Measurements from ENCODE around the gene YAP1. TPM values are rescaled to one million over a fixed set of nuclear protein-coding genes. Genes with fewer than 3 reads are reported as not detected.

Gene YAP1
- total RNA-seq, 1 donor from 2014 or later = 129 TPM

DNA sequence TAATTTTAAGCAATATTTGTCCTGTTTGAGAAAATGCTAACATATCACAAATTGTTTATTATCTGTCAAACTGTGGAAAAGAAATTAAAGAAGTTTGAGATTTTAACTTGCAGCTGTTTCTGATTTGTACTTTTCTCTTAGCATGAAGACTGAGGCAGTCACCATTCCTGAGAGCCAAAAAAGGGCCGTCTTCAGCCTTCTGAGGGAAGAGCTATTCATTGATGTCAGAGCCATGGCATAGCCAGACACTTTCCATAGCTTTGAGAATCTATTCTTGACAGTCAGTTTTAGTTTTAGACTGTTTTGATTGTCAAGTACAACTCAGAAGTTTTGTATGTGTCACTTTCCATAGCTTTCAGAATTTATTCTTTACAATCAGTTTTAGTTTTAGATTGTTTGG lies 32.1 kb downstream of the YAP1 start:
- no peaks in the 10 kb centered on the region for H3K9me3 ChIP-seq (ENCODE audit: insufficient read depth, low read depth, low read length)
- DNase-seq (ENCODE audit: low read depth) (no peak), FAIRE-seq (peak; percentile 9)
- no peak overlapping the region for H3K4me2 ChIP-seq (ENCODE audit: low read length)
- peaks cover 5% of the 10 kb centered on the region for H3K36me3 ChIP-seq (ENCODE audit: insufficient read depth, low read length)
- Mint-ChIP-seq H3K4me3 (ENCODE audit: unreplicated experiment) (no peak overlapping the region), H3K27ac (ENCODE audit: unreplicated experiment) (peak overlapping the region; percentile 55), H3K36me3 (ENCODE audit: low read depth, unreplicated experiment) (peaks cover 8% of the 10 kb centered on the region), H3K4me1 (ENCODE audit: low read depth, unreplicated experiment) (peaks cover 49% of the 10 kb centered on the region), H3K27me3 (ENCODE audit: low read depth, unreplicated experiment) (no peaks in the 10 kb centered on the region), H3K9me3 (ENCODE audit: unreplicated experiment) (no peaks in the 10 kb centered on the region)
- no peak overlapping the region for H2AFZ ChIP-seq (ENCODE audit: low read depth, low read length)
- peaks cover 92% of the 10 kb centered on the region for H3K79me2 ChIP-seq (ENCODE audit: insufficient read depth, low read length)
- TF ChIP-seq, protein P1, sequence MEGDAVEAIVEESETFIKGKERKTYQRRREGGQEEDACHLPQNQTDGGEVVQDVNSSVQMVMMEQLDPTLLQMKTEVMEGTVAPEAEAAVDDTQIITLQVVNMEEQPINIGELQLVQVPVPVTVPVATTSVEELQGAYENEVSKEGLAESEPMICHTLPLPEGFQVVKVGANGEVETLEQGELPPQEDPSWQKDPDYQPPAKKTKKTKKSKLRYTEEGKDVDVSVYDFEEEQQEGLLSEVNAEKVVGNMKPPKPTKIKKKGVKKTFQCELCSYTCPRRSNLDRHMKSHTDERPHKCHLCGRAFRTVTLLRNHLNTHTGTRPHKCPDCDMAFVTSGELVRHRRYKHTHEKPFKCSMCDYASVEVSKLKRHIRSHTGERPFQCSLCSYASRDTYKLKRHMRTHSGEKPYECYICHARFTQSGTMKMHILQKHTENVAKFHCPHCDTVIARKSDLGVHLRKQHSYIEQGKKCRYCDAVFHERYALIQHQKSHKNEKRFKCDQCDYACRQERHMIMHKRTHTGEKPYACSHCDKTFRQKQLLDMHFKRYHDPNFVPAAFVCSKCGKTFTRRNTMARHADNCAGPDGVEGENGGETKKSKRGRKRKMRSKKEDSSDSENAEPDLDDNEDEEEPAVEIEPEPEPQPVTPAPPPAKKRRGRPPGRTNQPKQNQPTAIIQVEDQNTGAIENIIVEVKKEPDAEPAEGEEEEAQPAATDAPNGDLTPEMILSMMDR (IDR thresholded peaks at IDR 0.05; ENCODE audit: insufficient read depth, low read depth, low read length) = no peak
- TF ChIP-seq EZH2 (IDR thresholded peaks at IDR 0.05; ENCODE audit: insufficient read depth, low read length) = no peak
- peaks cover 53% of the 10 kb centered on the region for H4K20me1 ChIP-seq (ENCODE audit: insufficient read depth, low read length)
- no peak overlapping the region for H3K9ac ChIP-seq (ENCODE audit: low read length)
- H3K4me3 ChIP-seq (ENCODE audit: insufficient read depth, low read depth, low read length) = no peak overlapping the region
- H3K4me1 ChIP-seq (ENCODE audit: insufficient read depth, low read length) = peaks cover 23% of the 10 kb centered on the region
- no peaks in the 10 kb centered on the region for H3K27me3 ChIP-seq (ENCODE audit: insufficient read depth, low read length)
- no peak overlapping the region for H3K27ac ChIP-seq (ENCODE audit: low read depth, low read length)

DNA sequence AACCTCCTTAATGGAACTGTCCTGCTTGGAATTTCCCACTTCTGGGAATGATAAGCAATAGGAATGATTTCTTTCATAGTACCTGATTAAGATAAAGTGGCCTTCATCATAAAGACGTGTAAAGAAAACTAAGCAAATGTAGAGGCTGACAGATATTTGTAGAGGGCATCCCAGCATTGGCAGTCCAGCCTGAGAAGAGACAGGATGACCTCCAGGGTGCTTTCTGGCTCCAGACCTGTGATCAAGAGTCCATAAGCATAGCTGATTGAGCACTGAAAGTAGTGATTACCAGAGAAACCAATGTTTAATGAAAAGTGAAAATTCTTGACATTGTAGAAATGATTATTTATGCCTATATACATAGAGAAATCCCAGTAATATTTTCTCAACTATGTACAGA lies 33.6 kb downstream of the YAP1 start:
- Histone ChIP-seq H3K79me2 (ENCODE audit: insufficient read depth, low read length) (peaks cover 95% of the 10 kb centered on the region), H4K20me1 (ENCODE audit: insufficient read depth, low read length) (peaks cover 65% of the 10 kb centered on the region), H3K36me3 (ENCODE audit: insufficient read depth, low read length) (peaks cover 5% of the 10 kb centered on the region), H3K27ac (ENCODE audit: low read depth, low read length) (no peak overlapping the region), H3K9ac (ENCODE audit: low read length) (no peak overlapping the region), H2AFZ (ENCODE audit: low read depth, low read length) (no peak overlapping the region), H3K9me3 (ENCODE audit: insufficient read depth, low read depth, low read length) (no peaks in the 10 kb centered on the region), H3K4me3 (ENCODE audit: insufficient read depth, low read depth, low read length) (no peak overlapping the region), H3K4me1 (ENCODE audit: insufficient read depth, low read length) (peaks cover 18% of the 10 kb centered on the region), H3K27me3 (ENCODE audit: insufficient read depth, low read length) (no peaks in the 10 kb centered on the region), H3K4me2 (ENCODE audit: low read length) (no peak overlapping the region)
- H3K36me3 Mint-ChIP-seq (ENCODE audit: low read depth, unreplicated experiment) = peaks cover 2% of the 10 kb centered on the region
- no peaks in the 10 kb centered on the region for H3K9me3 Mint-ChIP-seq (ENCODE audit: unreplicated experiment)
- peaks cover 39% of the 10 kb centered on the region for H3K4me1 Mint-ChIP-seq (ENCODE audit: low read depth, unreplicated experiment)
- TF ChIP-seq, protein P1 (IDR thresholded peaks at IDR 0.05; ENCODE audit: insufficient read depth, low read depth, low read length) = no peak
- no peak for TF ChIP-seq EZH2 (IDR thresholded peaks at IDR 0.05; ENCODE audit: insufficient read depth, low read length)
- H3K4me3 Mint-ChIP-seq (ENCODE audit: unreplicated experiment) = no peak overlapping the region
- FAIRE-seq = peak; percentile 13
- H3K27me3 Mint-ChIP-seq (ENCODE audit: low read depth, unreplicated experiment) = no peaks in the 10 kb centered on the region
- no peak for DNase-seq (ENCODE audit: low read depth)
- no peak overlapping the region for H3K27ac Mint-ChIP-seq (ENCODE audit: unreplicated experiment)
